ENCODE data around the gene LST1. TPM values are rescaled to one million over a fixed set of nuclear protein-coding genes. Genes with fewer than 3 reads are reported as not detected.

The LST1 gene
- total RNA-seq, 1 experiment from 2014 or later = 5.1 TPM

GRCh38 chr6:31580807-31581433, 5.2 kb upstream of the LST1 start:
- Histone ChIP-seq H3K9ac (ENCODE audit: low read length) (peak overlapping the region; percentile 99), H3K27ac (ENCODE audit: low read length) (peak overlapping the region; percentile 95), H3K4me3 (ENCODE audit: low read length) (peak overlapping the region; percentile 93), H3K27me3 (ENCODE audit: low read length) (no peaks in the 10 kb centered on the region), H3K79me2 (ENCODE audit: low read length) (peaks cover 24% of the 10 kb centered on the region), H2AFZ (ENCODE audit: low read length) (no peak overlapping the region; the same call in 1 of the 2 replicates), H3K36me3 (ENCODE audit: insufficient read depth, low read length) (peaks cover 18% of the 10 kb centered on the region), H3K9me2 (replicated peaks; ENCODE audit: insufficient read depth, low read length) (no peaks in the 10 kb centered on the region), H3K9me3 (ENCODE audit: low read length) (no peaks in the 10 kb centered on the region), H3K4me2 (ENCODE audit: low read depth, low read length, poor library complexity, severe bottlenecking) (peak overlapping the region; percentile 84), H4K20me1 (ENCODE audit: insufficient read depth, low read depth, low read length) (peaks cover 16% of the 10 kb centered on the region; the same call in 1 of the 2 replicates), H3K4me1 (ENCODE audit: low read length) (peaks cover 77% of the 10 kb centered on the region)
- DNase-seq = peak; percentile 95

DNA sequence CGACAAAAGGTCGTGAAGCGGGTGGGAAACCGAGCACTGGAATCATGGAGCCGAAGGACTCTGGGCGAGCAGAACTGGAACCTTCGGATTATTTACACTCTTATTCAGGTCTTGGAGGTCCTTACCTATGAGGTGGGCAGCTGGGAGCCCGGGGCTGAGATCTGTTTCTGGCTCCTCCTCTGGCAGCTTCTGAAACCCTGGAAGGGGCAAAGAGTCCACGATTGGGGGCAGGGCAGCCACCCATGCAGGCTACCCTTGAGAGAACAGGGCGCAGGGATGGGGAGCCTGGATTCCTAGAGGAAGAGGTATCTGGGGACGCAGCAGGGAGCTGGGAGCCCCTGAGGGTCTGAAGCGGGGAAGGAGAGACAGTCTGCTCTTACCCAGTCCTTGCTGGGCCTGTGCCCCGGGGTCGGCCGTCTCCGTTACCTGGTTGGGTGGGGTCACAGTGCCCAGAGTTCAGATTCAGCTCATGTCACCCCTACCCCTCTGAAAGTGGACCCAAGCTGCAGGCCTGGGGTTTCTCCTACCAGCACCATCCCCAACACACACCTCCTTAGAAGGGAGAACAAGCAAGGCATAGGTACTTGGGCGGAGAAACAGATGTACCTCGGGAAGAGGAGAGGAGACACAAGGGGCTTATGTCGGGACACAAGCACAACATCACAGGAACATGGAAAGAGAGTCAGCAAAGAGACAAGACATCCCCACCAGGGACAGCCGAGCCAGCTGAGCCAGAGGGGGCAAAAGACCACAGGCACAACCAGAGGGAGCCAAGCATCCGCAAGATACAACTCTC, 4.4 kb upstream of the LST1 start:
- H3K9me3 ChIP-seq (ENCODE audit: low read length) = no peaks in the 10 kb centered on the region
- H3K4me3 ChIP-seq (ENCODE audit: low read length) = peak overlapping the region; percentile 93
- peak overlapping the region; percentile 99 for H3K9ac ChIP-seq (ENCODE audit: low read length)
- H3K4me1 ChIP-seq (ENCODE audit: low read length) = peaks cover 79% of the 10 kb centered on the region
- peak; percentile 73 for DNase-seq
- H3K79me2 ChIP-seq (ENCODE audit: low read length) = peaks cover 17% of the 10 kb centered on the region
- H3K36me3 ChIP-seq (ENCODE audit: insufficient read depth, low read length) = peaks cover 11% of the 10 kb centered on the region
- H3K27me3 ChIP-seq (ENCODE audit: low read length) = no peaks in the 10 kb centered on the region
- no peak overlapping the region for H2AFZ ChIP-seq (ENCODE audit: low read length)
- no peaks in the 10 kb centered on the region for H3K9me2 ChIP-seq (replicated peaks; ENCODE audit: insufficient read depth, low read length)
- peak overlapping the region; percentile 84 for H3K4me2 ChIP-seq (ENCODE audit: low read depth, low read length, poor library complexity, severe bottlenecking)
- H3K27ac ChIP-seq (ENCODE audit: low read length) = peak overlapping the region; percentile 95
- peaks cover 9% of the 10 kb centered on the region; the same call in 1 of the 2 replicates for H4K20me1 ChIP-seq (ENCODE audit: insufficient read depth, low read depth, low read length)

- H3K36me3 ChIP-seq (ENCODE audit: insufficient read depth, low read length) = peaks cover 5% of the 10 kb centered on the region
- no peaks in the 10 kb centered on the region for H3K9me2 ChIP-seq (replicated peaks; ENCODE audit: insufficient read depth, low read length)
- H2AFZ ChIP-seq (ENCODE audit: low read length) = no peak within 1 kb of the TSS
- H3K4me3 ChIP-seq (ENCODE audit: low read length) = peak within 1 kb of the TSS; percentile 93
- DNase-seq = peak; percentile 73
- no peaks in the 10 kb centered on the region for H3K27me3 ChIP-seq (ENCODE audit: low read length)
- H3K79me2 ChIP-seq (ENCODE audit: low read length) = peaks cover 11% of the 10 kb centered on the region
- peak within 1 kb of the TSS; percentile 84 for H3K4me2 ChIP-seq (ENCODE audit: low read depth, low read length, poor library complexity, severe bottlenecking)
- H3K9ac ChIP-seq (ENCODE audit: low read length) = peak within 1 kb of the TSS; percentile 99
- H3K4me1 ChIP-seq (ENCODE audit: low read length) = peaks cover 77% of the 10 kb centered on the region
- peak within 1 kb of the TSS; percentile 95 for H3K27ac ChIP-seq (ENCODE audit: low read length)
- peaks cover 3% of the 10 kb centered on the region; the same call in 1 of the 2 replicates for H4K20me1 ChIP-seq (ENCODE audit: insufficient read depth, low read depth, low read length)
- H3K9me3 ChIP-seq (ENCODE audit: low read length) = no peaks in the 10 kb centered on the region
Observed at GRCh38 chr6:31582230-31582643, 3.8 kb upstream of the LST1 start, which contains the start of gene LTB. Gene LTB, minus strand, starts transcription at chr6:31582424. Its CDS starts 7 bp downstream, at chr6:31582417.

- no peak overlapping the region for H3K4me3 ChIP-seq (ENCODE audit: low read length)
- no peaks in the 10 kb centered on the region for H3K27me3 ChIP-seq (ENCODE audit: low read length)
- H3K4me2 ChIP-seq (ENCODE audit: low read depth, low read length, poor library complexity, severe bottlenecking) = peak overlapping the region; percentile 40
- peaks cover 9% of the 10 kb centered on the region; the same call in 1 of the 2 replicates for H3K79me2 ChIP-seq (ENCODE audit: low read length)
- no peaks in the 10 kb centered on the region for H4K20me1 ChIP-seq (ENCODE audit: insufficient read depth, low read depth, low read length)
- peak; percentile 91 for DNase-seq
- H3K4me1 ChIP-seq (ENCODE audit: low read length) = peaks cover 46% of the 10 kb centered on the region
- H3K9ac ChIP-seq (ENCODE audit: low read length) = peak overlapping the region; percentile 38
- H2AFZ ChIP-seq (ENCODE audit: low read length) = no peak overlapping the region
- H3K9me2 ChIP-seq (replicated peaks; ENCODE audit: insufficient read depth, low read length) = no peaks in the 10 kb centered on the region
- no peaks in the 10 kb centered on the region for H3K36me3 ChIP-seq (ENCODE audit: insufficient read depth, low read length)
- peak overlapping the region; percentile 76 for H3K27ac ChIP-seq (ENCODE audit: low read length)
- H3K9me3 ChIP-seq (ENCODE audit: low read length) = no peaks in the 10 kb centered on the region
Observed at GRCh38 chr6:31585491-31585890, 586 bp upstream of the LST1 start.

- no peaks in the 10 kb centered on the region for H3K9me2 ChIP-seq (replicated peaks; ENCODE audit: insufficient read depth, low read length)
- H3K79me2 ChIP-seq (ENCODE audit: low read length) = peaks cover 2% of the 10 kb centered on the region; the same call in 1 of the 2 replicates
- peak overlapping the region; percentile 38 for H3K9ac ChIP-seq (ENCODE audit: low read length)
- peak; percentile 75 for DNase-seq
- H3K36me3 ChIP-seq (ENCODE audit: insufficient read depth, low read length) = no peaks in the 10 kb centered on the region
- H4K20me1 ChIP-seq (ENCODE audit: insufficient read depth, low read depth, low read length) = no peaks in the 10 kb centered on the region
- peak overlapping the region; percentile 40 for H3K4me2 ChIP-seq (ENCODE audit: low read depth, low read length, poor library complexity, severe bottlenecking)
- H3K4me3 ChIP-seq (ENCODE audit: low read length) = no peak overlapping the region
- peak overlapping the region; percentile 55 for H3K27ac ChIP-seq (ENCODE audit: low read length)
- no peak overlapping the region for H2AFZ ChIP-seq (ENCODE audit: low read length)
- no peaks in the 10 kb centered on the region for H3K9me3 ChIP-seq (ENCODE audit: low read length)
- peaks cover 41% of the 10 kb centered on the region for H3K4me1 ChIP-seq (ENCODE audit: low read length)
- no peaks in the 10 kb centered on the region for H3K27me3 ChIP-seq (ENCODE audit: low read length)
Observed at GRCh38 chr6:31586599-31587281, 663 bp downstream of the LST1 start.

DNA sequence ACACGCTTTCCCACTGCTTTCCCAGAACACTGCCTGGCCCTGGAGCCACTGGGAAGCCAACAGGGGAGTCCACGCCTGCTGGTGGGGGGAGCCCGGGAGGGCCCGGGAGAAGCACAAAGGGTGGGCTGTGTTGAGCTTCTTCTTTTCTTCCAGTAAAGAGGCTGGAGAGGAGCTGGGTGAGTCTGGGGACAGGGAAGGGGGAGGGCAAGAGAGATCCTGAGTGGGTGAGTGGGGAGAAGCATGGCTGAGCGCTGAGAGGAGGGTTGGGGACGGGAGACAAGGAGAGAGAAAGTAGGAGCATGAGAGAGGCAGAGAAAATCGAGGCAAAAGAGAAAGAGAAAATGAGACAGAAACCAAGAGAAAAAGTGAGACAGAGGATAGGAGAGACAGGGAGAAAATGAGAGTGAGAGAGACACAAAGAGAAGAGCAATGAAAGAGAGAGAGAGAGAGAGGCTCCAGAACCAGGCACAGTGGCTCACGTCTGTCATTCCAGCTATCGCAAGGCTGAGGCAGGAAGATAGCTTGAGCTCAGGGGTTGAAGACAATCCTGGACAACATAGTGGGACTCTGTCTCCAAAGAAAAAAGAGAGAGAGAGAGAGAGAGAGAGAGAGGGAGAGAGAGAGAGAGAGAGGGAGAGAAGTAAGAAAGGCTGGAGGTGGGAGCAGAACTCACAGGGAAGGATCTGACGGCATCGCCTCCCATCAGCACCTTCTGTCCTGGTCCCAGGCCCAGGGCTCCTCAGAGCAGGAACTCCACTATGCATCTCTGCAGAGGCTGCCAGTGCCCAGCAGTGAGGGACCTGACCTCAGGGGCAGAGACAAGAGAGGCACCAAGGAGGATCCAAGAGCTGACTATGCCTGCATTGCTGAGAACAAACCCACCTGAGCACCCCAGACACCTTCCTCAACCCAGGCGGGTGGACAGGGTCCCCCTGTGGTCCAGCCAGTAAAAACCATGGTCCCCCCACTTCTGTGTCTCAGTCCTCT, 2.0 kb downstream of the LST1 start:
- H3K4me2 ChIP-seq (ENCODE audit: low read depth, low read length, poor library complexity, severe bottlenecking) = no peak overlapping the region
- H3K36me3 ChIP-seq (ENCODE audit: insufficient read depth, low read length) = no peaks in the 10 kb centered on the region
- no peak overlapping the region for H3K9ac ChIP-seq (ENCODE audit: low read length)
- no peaks in the 10 kb centered on the region for H4K20me1 ChIP-seq (ENCODE audit: insufficient read depth, low read depth, low read length)
- no peak overlapping the region for H2AFZ ChIP-seq (ENCODE audit: low read length)
- no peaks in the 10 kb centered on the region for H3K27me3 ChIP-seq (ENCODE audit: low read length)
- H3K9me3 ChIP-seq (ENCODE audit: low read length) = no peaks in the 10 kb centered on the region
- H3K79me2 ChIP-seq (ENCODE audit: low read length) = no peaks in the 10 kb centered on the region
- no peak overlapping the region for H3K27ac ChIP-seq (ENCODE audit: low read length)
- no peaks in the 10 kb centered on the region for H3K9me2 ChIP-seq (replicated peaks; ENCODE audit: insufficient read depth, low read length)
- peaks cover 31% of the 10 kb centered on the region for H3K4me1 ChIP-seq (ENCODE audit: low read length)
- no peak for DNase-seq
- no peak overlapping the region for H3K4me3 ChIP-seq (ENCODE audit: low read length)

DNA sequence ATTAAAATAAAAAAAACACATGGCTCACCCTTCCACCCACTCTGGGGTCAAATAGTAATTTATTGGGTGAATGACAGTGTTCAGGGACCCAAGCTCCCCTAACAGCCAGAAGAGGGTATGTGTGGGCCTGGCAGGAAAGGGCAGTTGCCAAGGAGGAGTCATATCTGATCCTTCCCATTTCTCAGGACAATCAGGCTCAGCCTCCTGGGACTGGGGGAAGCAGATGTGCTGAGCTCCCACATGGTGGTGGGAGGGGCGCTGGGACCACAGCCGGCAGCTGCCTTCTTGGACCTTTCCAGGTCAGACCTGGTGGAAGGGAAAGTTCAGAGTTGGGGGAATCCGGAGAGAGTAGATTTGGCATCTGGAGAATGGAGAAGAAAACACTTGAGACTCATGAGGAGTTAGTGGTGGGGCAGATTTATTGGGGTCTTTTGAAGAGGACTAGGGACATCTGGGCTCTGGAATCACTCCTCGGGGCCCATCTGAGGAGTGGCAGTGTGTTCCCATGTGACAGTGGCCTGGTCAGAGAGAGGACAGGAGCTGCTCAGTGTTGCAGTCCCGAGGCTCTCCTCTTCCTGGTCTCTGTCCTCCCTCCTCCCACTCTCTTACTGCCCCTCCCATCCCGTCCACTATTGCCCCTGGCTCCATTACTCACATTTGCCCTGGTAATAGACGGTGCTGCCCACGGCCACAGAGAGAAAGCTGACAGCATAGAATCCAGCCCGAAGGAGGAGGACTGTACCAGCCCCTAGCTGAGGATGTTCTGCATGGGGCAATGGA, 3.0 kb downstream of the LST1 start:
- Histone ChIP-seq H3K27ac (ENCODE audit: low read length) (no peak overlapping the region), H3K4me3 (ENCODE audit: low read length) (no peak overlapping the region), H4K20me1 (ENCODE audit: insufficient read depth, low read depth, low read length) (no peaks in the 10 kb centered on the region), H3K9me3 (ENCODE audit: low read length) (no peaks in the 10 kb centered on the region), H3K9ac (ENCODE audit: low read length) (no peak overlapping the region), H3K27me3 (ENCODE audit: low read length) (no peaks in the 10 kb centered on the region), H3K4me1 (ENCODE audit: low read length) (peaks cover 31% of the 10 kb centered on the region), H3K9me2 (replicated peaks; ENCODE audit: insufficient read depth, low read length) (no peaks in the 10 kb centered on the region), H3K4me2 (ENCODE audit: low read depth, low read length, poor library complexity, severe bottlenecking) (no peak overlapping the region), H2AFZ (ENCODE audit: low read length) (no peak overlapping the region), H3K79me2 (ENCODE audit: low read length) (no peaks in the 10 kb centered on the region), H3K36me3 (ENCODE audit: insufficient read depth, low read length) (no peaks in the 10 kb centered on the region)
- no peak for DNase-seq
